SU-DHL-6 (cell line): ENCODE data around the gene ACBD6.

ENCODE experiments used
- CTCF ChIP-seq: fragments of 200-600 bp; sonication (generic); IDR thresholded peaks from one replicate; pipeline ENCODE4 v1.5.1; 2017; ENCODE audit warnings: antibody characterized with exemption, mild to moderate bottlenecking, low read length, moderate library complexity; ENCODE audit not compliant: insufficient read depth, poor library complexity, severe bottlenecking
- EZH2phosphoT487 ChIP-seq: fragments of 200-600 bp; sonication (generic), shearing (Covaris generic); conservative IDR thresholded peaks from 2 replicates; pipeline ENCODE4 v1.6.1; 2018; ENCODE audit warnings: mild to moderate bottlenecking, antibody characterized with exemption, low read length, moderate library complexity, mixed read lengths

DNA sequence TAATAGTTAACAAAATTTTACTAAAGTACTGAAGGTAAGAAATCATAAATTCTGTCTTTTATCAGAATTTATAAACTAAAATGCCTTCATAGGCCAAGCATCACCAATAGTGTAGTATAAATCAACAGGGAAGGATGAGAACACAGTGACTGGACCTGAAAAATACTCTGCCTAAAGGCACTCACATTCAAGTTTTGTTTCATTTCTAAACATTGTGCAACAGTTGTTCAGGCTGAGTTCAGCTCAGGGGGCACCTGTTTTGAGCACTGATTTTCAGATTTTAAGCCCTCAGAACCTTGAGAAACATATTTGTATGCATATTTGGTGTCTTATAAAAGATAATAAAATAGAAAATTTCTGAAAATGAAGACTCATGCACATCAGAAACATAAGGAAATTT is 12.4 kb downstream of the ACBD6 start:
- TF ChIP-seq CTCF (no peak), EZH2phosphoT487 (no peak)
